Measurements from ENCODE around the gene SYPL2. TPM values are rescaled to one million over a fixed set of nuclear protein-coding genes. Genes with fewer than 3 reads are reported as not detected.

SYPL2 gene
- total RNA-seq, result not detected in 2 replicates
- total RNA-seq (2013), result 2.0 TPM
- polyA plus RNA-seq, result not detected in 2 replicates
- not detected in 2 replicates for polyA minus RNA-seq

- peak within 1 kb of the TSS in 4 of 5 experiments; percentile 23 to 60 (median 45) for H3K4me3 ChIP-seq (ENCODE audit: control extremely low read depth in 1 of 5, extremely low read depth in 1 of 5, insufficient read depth in 1 of 5, low read depth in 2 of 5, low read length in 4 of 5)
- intact Hi-C loops (cut with micrococcal nuclease), result no loop called here
- ATAC-seq (ENCODE audit: low read depth), result no peak
Measured at GRCh38 chr1:109466452-109467300, at the start of gene SYPL2. Gene SYPL2, plus strand, starts transcription at chr1:109466546. Its CDS starts 298 bp downstream, at chr1:109466844.

More at GRCh38 chr1:109466452-109467300, at the start of gene SYPL2:
- 6% methylated on average over 74 of the region's 88 CpGs for WGBS (ENCODE audit: insufficient coverage)
- ChIA-PET CTCF (no interaction called here), POLR2A (no interaction called here)
- H3K27me3 Mint-ChIP-seq, result peaks cover 65% of the 10 kb centered on the region
- Histone ChIP-seq H3K4me1 (ENCODE audit: control insufficient read depth in 2 of 2, insufficient read depth in 2 of 2, low read length in 2 of 2) (peaks cover 13% of the 10 kb centered on the region in 2 donors), H3K36me3 (replicated peaks in 1 of 2; ENCODE audit: control extremely low read depth in 1 of 2, control insufficient read depth in 1 of 2, extremely low read depth in 1 of 2, insufficient read depth in 2 of 2, low read length in 1 of 2) (no peaks in the 10 kb centered on the region), H3K27me3 (replicated peaks in 1 of 4; ENCODE audit: control extremely low read depth in 1 of 4, control insufficient read depth in 3 of 4, insufficient read depth in 4 of 4, low read length in 3 of 4) (peaks cover 0 to 61% (median 51%) of the 10 kb centered on the region in 4 experiments), H3K9me3 (ENCODE audit: control extremely low read depth in 1 of 3, control insufficient read depth in 2 of 3, insufficient read depth in 1 of 3, low read length in 2 of 3) (peaks cover 0 to 8% (median 1%) of the 10 kb centered on the region in 3 donors), H3K27ac (ENCODE audit: low read length in 2 of 2) (no peak within 1 kb of the TSS), H3K4me2 (replicated peaks; ENCODE audit: low read depth, low read length, poor library complexity, severe bottlenecking) (peak within 1 kb of the TSS; percentile 94), H4K20me1 (ENCODE audit: control insufficient read depth, insufficient read depth, low read length, poor library complexity, severe bottlenecking) (no peaks in the 10 kb centered on the region), H3K9ac (ENCODE audit: low read length) (peak within 1 kb of the TSS; percentile 64), H3K79me2 (ENCODE audit: control insufficient read depth, insufficient read depth, low read length) (no peaks in the 10 kb centered on the region), H2AFZ (ENCODE audit: insufficient read depth, low read depth, low read length, poor library complexity, severe bottlenecking) (peak within 1 kb of the TSS; percentile 75)
- H3K4me3 Mint-ChIP-seq, result peak within 1 kb of the TSS; percentile 83
- TF ChIP-seq, protein P1, sequence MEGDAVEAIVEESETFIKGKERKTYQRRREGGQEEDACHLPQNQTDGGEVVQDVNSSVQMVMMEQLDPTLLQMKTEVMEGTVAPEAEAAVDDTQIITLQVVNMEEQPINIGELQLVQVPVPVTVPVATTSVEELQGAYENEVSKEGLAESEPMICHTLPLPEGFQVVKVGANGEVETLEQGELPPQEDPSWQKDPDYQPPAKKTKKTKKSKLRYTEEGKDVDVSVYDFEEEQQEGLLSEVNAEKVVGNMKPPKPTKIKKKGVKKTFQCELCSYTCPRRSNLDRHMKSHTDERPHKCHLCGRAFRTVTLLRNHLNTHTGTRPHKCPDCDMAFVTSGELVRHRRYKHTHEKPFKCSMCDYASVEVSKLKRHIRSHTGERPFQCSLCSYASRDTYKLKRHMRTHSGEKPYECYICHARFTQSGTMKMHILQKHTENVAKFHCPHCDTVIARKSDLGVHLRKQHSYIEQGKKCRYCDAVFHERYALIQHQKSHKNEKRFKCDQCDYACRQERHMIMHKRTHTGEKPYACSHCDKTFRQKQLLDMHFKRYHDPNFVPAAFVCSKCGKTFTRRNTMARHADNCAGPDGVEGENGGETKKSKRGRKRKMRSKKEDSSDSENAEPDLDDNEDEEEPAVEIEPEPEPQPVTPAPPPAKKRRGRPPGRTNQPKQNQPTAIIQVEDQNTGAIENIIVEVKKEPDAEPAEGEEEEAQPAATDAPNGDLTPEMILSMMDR (IDR thresholded peaks at IDR 0.05), result no peak
- peak; percentile 91 for TF ChIP-seq EZH2 (IDR thresholded peaks at IDR 0.05; ENCODE audit: borderline replicate concordance, insufficient read depth, low read depth, low read length, poor library complexity, severe bottlenecking)
- DNase-seq, result peak; percentile 48
- H3K9me3 Mint-ChIP-seq (ENCODE audit: insufficient read depth), result no peaks in the 10 kb centered on the region
- H3K4me1 Mint-ChIP-seq, result peaks cover 8% of the 10 kb centered on the region
- no peak within 1 kb of the TSS for H3K27ac Mint-ChIP-seq

Data from B cell (primary cell).